ACHN (cell line): ENCODE data around the gene FAM171A2.

Experiments used
- DNase-seq: peaks from one replicate; pipeline ENCODE4 v3.0.0-alpha.2; 2015
- in situ Hi-C: cut with HindIII; loops from 2 replicates; pipeline ENCODE4 v1.10.0; 2017; ENCODE audit warnings: low sequenced_read_pairs, low pct_ligation_motif_present, low pct_unique_long_range_greater_than_20kb

FAM171A2 gene

GRCh38 chr17:44314524-44314868 is 49.2 kb downstream of the FAM171A2 start:
- DNase-seq = no peak
- in situ Hi-C loops = no loop called here

GRCh38 chr17:44314031-44314430 is 49.6 kb downstream of the FAM171A2 start:
- no peak for DNase-seq
- in situ Hi-C loops = no loop called here

DNA sequence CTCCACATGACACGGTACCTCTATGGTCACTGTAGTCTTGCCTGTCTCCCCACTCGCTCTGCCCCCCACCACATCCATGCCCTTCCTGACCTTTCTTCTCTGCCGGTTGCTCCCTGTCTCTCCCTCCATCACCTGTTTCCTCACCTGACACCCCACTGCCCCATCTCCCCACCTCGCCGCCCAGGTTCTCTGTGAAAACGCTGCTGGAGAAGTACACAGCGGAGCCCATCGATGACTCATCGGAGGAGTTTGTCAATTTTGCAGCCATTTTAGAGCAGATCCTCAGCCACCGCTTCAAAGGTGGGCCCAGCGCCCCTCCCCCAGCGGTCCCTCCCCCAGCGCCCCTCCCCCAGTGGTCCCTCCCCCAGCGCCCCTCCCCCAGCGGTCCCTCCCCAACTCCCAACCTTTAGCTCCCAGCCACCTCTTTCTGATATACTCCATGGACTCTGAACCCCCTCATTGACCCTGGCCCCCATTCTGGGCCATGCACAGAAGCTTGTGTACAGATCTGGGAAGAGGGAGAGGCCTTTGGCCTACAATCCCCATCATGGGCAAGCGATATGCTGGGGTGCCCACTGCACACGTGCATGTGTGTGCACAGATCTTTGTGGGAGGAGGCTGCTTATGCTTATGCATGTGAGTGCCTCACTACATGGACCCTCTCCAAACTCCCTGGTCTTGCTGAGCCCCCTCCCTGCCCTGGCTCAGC is 51.1 kb downstream of the FAM171A2 start:
- DNase-seq = no peak
- in situ Hi-C loops = no loop called here

DNA sequence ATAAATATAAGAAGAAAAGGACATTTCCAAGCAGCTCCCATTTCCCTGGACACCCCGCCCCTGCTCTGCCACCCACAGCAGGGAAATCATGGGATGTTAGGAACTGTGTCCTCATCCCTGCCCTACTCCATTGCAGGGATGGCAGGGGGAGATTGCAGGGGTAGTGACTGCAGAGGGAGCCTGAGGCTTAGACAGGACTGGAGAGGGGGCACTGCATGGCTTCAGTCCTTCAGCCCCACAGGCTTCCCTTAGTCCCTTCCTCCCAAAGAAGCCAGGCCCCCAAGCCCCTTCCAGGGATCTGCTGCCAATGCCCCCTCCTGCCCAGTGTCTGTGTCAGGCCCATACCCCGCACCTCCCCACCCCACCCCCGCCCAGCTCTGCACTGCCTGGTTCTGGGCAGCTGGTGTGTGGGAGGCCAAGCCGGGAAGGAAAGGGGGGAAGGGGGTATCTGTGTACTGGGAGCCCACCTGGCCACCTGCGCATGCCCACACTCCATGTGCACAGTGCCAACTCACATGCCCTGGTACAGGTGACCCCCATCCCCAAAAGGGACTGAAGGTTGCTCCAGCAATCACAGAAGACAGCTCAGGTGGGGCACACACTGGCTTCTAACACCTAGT is 52.0 kb downstream of the FAM171A2 start:
- no peak for DNase-seq
- in situ Hi-C loops = no loop called here

GRCh38 chr17:44310609-44311376 is 52.9 kb downstream of the FAM171A2 start:
- DNase-seq = no peak
- in situ Hi-C loops = no loop called here

GRCh38 chr17:44310188-44310587 is 53.5 kb downstream of the FAM171A2 start:
- no peak for DNase-seq
- in situ Hi-C loops = no loop called here

- DNase-seq = no peak
- in situ Hi-C loops = no loop called here
These were observed 54.2 kb downstream of the FAM171A2 start for GRCh38 chr17:44309472-44309871.

GRCh38 chr17:44308865-44309264 is 54.8 kb downstream of the FAM171A2 start:
- no peak for DNase-seq
- in situ Hi-C loops = no loop called here

DNA sequence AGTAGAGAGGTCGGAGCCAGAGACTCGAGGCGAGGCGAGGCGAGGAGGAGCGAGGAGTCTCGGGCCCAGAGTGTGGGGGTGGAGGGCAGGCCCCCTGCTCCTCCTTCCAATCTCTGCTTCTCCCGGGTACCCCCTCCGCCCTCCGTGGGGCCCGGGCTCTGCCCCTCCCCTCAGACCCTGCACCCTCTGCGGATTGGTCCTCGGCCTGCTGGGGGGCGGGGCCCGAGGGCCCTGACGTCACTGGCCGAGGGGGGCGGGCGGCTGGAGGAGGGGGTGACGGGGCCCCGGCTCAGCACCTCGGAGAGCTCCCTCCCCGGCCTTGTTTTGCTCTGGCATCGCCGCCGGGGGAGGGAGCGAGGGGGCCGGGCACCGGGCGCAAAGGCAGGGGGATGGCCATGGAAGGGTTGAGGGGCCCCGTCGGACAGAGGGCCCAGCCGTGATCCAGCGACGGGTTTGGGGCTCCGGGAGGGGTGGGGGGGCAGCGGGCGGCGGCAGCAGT is 55.3 kb downstream of the FAM171A2 start, which contains the start of gene RUNDC3A:
TSS of gene RUNDC3A (plus strand) at position 282 of the 499 bp plus-strand sequence. CDS start 232 bp downstream, outside the sequence.
- in situ Hi-C loops = no loop called here

DNA sequence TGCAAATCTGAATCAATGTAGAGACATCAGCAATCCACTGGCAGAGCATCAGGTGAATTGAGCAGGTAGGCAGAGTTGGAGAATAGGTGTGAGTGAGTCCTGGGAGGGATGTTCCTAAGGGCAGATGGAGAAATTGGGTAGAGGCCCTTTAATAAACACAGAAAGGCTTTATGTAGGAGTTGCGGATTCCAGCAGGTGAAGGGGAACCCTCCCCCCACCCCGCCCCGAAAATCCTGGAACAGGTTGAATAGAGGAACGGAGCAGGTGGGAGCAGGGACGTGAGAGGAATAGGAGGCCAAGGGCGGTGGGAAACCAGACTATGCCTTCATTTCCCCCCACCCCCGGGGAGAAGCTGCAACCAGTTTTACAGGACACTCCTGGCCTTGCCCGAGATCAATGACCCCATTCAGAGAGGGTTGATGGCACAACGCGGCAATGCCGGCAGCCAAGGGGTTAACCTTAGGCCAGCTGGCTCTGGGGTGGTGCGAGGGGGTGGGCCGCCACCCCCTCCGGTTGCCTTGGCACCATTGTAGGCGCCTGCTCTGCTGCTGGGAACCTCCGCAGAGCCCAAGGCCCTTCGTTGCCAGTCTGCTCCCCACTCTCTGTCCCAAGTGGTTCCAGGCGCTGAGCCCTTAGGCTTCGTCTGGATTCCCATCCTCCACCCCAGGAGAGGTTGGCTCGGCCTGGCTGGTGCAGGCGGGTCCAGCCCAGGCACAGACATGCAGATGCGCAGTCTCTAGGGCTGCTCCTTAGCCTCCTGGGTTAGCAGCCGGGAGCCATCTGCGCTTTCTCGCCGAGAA is 56.1 kb downstream of the FAM171A2 start:
- DNase-seq = peak; percentile 82
- in situ Hi-C loops = no loop called here

More for the DNA sequence above, 55.3 kb downstream of the FAM171A2 start, which contains the start of gene RUNDC3A:
- peak; percentile 93 for DNase-seq

- in situ Hi-C loops = no loop called here
- no peak for DNase-seq
These were observed 59.0 kb downstream of the FAM171A2 start for GRCh38 chr17:44304651-44305050.
